Suprapubic skin (tissue), 3 donors: ENCODE data around the gene DSCAM.

Experiments
- CTCF ChIP-seq, 2 donors: fragments of 200-600 bp in 1 of 2; fragments of 450-650 bp in 1 of 2; sonication (generic) in 1 of 2; IDR thresholded peaks; one replicate each; pipeline ENCODE4 v1.5.1; 2016 to 2019; ENCODE audit warnings: antibody characterized with exemption in 2 of 2, mild to moderate bottlenecking in 1 of 2, moderate library complexity in 1 of 2
- POLR2A ChIP-seq, 2 donors: fragments of 450-650 bp; IDR thresholded peaks; one replicate each; pipeline ENCODE4 v1.6.1; 2017; ENCODE audit warnings: antibody characterized with exemption in 2 of 2, mild to moderate bottlenecking in 2 of 2, moderate library complexity in 2 of 2

- TF ChIP-seq CTCF (IDR thresholded peaks at IDR 0.05): no peak
- no peak for TF ChIP-seq POLR2A (IDR thresholded peaks at IDR 0.05)
These were observed 615.0 kb downstream of the DSCAM start for GRCh38 chr21:40231979-40232378.
